Measurements from ENCODE around the gene FCAR.
A peak's percentile ranks its signal among the peaks of the same experiment; 100 is the strongest.

Gene FCAR

DNA sequence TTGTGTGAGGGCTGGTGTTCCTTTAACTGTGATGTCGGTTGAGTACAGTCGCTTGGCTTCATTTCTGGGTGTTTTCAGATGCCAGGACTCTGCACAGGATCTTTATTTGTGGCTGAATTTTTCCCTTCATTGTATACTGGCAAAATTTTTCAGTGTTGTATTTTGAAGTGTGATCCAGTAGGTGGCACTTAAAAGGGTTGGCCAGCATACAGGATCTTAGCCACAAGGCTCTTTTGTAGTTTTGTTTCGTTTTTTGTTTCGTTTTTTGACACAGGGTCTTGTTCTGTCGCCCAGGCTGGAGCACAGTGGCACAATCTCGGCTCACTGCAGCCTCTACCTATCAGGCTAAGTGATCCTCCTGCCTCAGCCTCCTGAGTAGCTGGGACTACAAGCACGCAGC lies 8.7 kb downstream of the FCAR start:
- Histone ChIP-seq H3K27ac (ENCODE audit: low read depth, low read length) (no peak overlapping the region), H3K36me3 (ENCODE audit: control insufficient read depth, low read length) (no peaks in the 10 kb centered on the region), H3K27me3 (ENCODE audit: control insufficient read depth, low read length) (no peaks in the 10 kb centered on the region), H3F3A (ENCODE audit: control insufficient read depth, insufficient read depth) (no peaks in the 10 kb centered on the region), H3K4me3 (ENCODE audit: low read length) (no peak overlapping the region), H3K9me3 (ENCODE audit: control insufficient read depth, insufficient read depth, low read length) (no peaks in the 10 kb centered on the region), H4K20me1 (ENCODE audit: control insufficient read depth, insufficient read depth, low read depth, low read length) (no peaks in the 10 kb centered on the region), H3K4me1 (ENCODE audit: control insufficient read depth, low read length) (no peaks in the 10 kb centered on the region), H3K9me2 (replicated peaks; ENCODE audit: control insufficient read depth, low read length) (no peaks in the 10 kb centered on the region), H3K79me2 (ENCODE audit: control insufficient read depth, low read length) (no peaks in the 10 kb centered on the region), H3K4me2 (ENCODE audit: low read length) (no peak overlapping the region)
- TF ChIP-seq EZH2phosphoT487 (IDR thresholded peaks at IDR 0.05; ENCODE audit: borderline replicate concordance, low read length) = no peak
- TF ChIP-seq, protein P1, sequence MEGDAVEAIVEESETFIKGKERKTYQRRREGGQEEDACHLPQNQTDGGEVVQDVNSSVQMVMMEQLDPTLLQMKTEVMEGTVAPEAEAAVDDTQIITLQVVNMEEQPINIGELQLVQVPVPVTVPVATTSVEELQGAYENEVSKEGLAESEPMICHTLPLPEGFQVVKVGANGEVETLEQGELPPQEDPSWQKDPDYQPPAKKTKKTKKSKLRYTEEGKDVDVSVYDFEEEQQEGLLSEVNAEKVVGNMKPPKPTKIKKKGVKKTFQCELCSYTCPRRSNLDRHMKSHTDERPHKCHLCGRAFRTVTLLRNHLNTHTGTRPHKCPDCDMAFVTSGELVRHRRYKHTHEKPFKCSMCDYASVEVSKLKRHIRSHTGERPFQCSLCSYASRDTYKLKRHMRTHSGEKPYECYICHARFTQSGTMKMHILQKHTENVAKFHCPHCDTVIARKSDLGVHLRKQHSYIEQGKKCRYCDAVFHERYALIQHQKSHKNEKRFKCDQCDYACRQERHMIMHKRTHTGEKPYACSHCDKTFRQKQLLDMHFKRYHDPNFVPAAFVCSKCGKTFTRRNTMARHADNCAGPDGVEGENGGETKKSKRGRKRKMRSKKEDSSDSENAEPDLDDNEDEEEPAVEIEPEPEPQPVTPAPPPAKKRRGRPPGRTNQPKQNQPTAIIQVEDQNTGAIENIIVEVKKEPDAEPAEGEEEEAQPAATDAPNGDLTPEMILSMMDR (IDR thresholded peaks at IDR 0.05; ENCODE audit: low read depth, low read length, poor library complexity, severe bottlenecking) = peak; percentile 26

DNA sequence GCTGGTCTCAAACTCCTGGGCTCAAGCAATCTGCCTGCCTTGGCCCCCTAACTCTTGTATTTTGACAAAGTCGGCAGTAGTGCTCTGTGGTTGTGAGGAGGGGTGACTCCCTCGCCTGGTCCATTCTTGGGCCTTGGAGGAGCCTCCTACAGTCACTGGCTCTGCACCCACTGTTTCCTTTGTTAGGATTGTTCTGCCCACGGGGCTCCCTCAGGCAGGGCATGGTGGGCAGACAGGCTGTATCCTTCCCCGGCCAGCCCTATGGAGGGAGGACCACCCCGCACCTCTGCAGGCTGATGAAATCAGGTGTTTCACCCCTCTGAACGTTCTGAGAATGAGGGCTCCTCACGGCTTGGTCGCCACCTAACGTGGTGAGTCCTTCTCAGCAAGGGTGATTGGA lies 9.2 kb downstream of the FCAR start:
- H3K27me3 ChIP-seq (ENCODE audit: control insufficient read depth, low read length) = no peaks in the 10 kb centered on the region
- no peak overlapping the region for H3K4me3 ChIP-seq (ENCODE audit: low read length)
- H3K4me1 ChIP-seq (ENCODE audit: control insufficient read depth, low read length) = no peaks in the 10 kb centered on the region
- H3K36me3 ChIP-seq (ENCODE audit: control insufficient read depth, low read length) = no peaks in the 10 kb centered on the region
- TF ChIP-seq, protein P1 (IDR thresholded peaks at IDR 0.05; ENCODE audit: low read depth, low read length, poor library complexity, severe bottlenecking) = no peak
- no peak for TF ChIP-seq EZH2phosphoT487 (IDR thresholded peaks at IDR 0.05; ENCODE audit: borderline replicate concordance, low read length)
- no peaks in the 10 kb centered on the region for H4K20me1 ChIP-seq (ENCODE audit: control insufficient read depth, insufficient read depth, low read depth, low read length)
- H3K79me2 ChIP-seq (ENCODE audit: control insufficient read depth, low read length) = no peaks in the 10 kb centered on the region
- no peak overlapping the region for H3K27ac ChIP-seq (ENCODE audit: low read depth, low read length)
- no peak overlapping the region for H3K4me2 ChIP-seq (ENCODE audit: low read length)
- H3F3A ChIP-seq (ENCODE audit: control insufficient read depth, insufficient read depth) = no peaks in the 10 kb centered on the region
- H3K9me3 ChIP-seq (ENCODE audit: control insufficient read depth, insufficient read depth, low read length) = no peaks in the 10 kb centered on the region
- H3K9me2 ChIP-seq (replicated peaks; ENCODE audit: control insufficient read depth, low read length) = no peaks in the 10 kb centered on the region

DNA sequence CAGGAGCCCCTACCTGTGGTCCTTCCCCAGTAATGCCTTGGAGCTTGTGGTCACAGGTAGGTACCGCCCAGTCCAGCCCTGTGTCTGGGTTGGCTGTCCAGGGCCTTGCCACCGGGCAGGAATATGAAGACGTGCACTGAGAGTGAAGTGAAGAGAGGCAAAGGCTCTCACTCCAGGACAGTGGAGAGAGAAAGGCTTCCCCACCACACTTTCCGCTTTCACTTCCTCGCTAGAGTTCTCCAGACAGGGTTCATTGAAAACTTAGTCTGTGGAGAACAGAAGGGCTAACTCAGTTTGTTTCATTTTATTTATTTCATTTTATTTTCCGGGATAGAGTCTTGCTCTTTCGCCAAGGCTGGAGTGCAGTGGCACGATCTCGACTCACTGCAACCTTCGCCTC lies 14.2 kb downstream of the FCAR start:
- Histone ChIP-seq H4K20me1 (ENCODE audit: control insufficient read depth, insufficient read depth, low read depth, low read length) (no peaks in the 10 kb centered on the region), H3K4me1 (ENCODE audit: control insufficient read depth, low read length) (no peaks in the 10 kb centered on the region)

More for the DNA sequence above, 14.2 kb downstream of the FCAR start:
- H3K79me2 ChIP-seq (ENCODE audit: control insufficient read depth, low read length) = no peaks in the 10 kb centered on the region
- H3F3A ChIP-seq (ENCODE audit: control insufficient read depth, insufficient read depth) = no peaks in the 10 kb centered on the region
- no peaks in the 10 kb centered on the region for H3K9me2 ChIP-seq (replicated peaks; ENCODE audit: control insufficient read depth, low read length)
- no peak overlapping the region for H3K4me3 ChIP-seq (ENCODE audit: low read length)
- no peaks in the 10 kb centered on the region for H3K9me3 ChIP-seq (ENCODE audit: control insufficient read depth, insufficient read depth, low read length)
- H3K36me3 ChIP-seq (ENCODE audit: control insufficient read depth, low read length) = no peaks in the 10 kb centered on the region
- H3K27ac ChIP-seq (ENCODE audit: low read depth, low read length) = no peak overlapping the region
- TF ChIP-seq EZH2phosphoT487 (IDR thresholded peaks at IDR 0.05; ENCODE audit: borderline replicate concordance, low read length) = no peak
- TF ChIP-seq, protein P1 (IDR thresholded peaks at IDR 0.05; ENCODE audit: low read depth, low read length, poor library complexity, severe bottlenecking) = no peak
- no peak overlapping the region for H3K4me2 ChIP-seq (ENCODE audit: low read length)
- no peaks in the 10 kb centered on the region for H3K27me3 ChIP-seq (ENCODE audit: control insufficient read depth, low read length)

Measured in DOHH2 (cell line).